GM13976 (cell line): Measurements from ENCODE around the gene NMT1.

Source experiments
- DNase-seq: peaks from one replicate; pipeline ENCODE4 v3.0.0; 2012; ENCODE audit warnings: low spot score
- in situ Hi-C: fragments of 300-500 bp; cut with MboI; formaldehyde crosslinking; loops from one replicate; pipeline ENCODE4 v1.12.0; 2022; ENCODE audit warnings: low sequenced_read_pairs, mixed read lengths, inconsistent platforms; ENCODE audit not compliant: unreplicated experiment
- TF ChIP-seq, protein P1 (sequence below): IDR thresholded peaks from 2 replicates; pipeline ENCODE4 v1.5.1; 2012; ENCODE audit warnings: borderline replicate concordance, mild to moderate bottlenecking; ENCODE audit not compliant: insufficient read depth; ENCODE audit errors: extremely low read depth, missing control alignments, control extremely low read depth

The NMT1 gene

DNA sequence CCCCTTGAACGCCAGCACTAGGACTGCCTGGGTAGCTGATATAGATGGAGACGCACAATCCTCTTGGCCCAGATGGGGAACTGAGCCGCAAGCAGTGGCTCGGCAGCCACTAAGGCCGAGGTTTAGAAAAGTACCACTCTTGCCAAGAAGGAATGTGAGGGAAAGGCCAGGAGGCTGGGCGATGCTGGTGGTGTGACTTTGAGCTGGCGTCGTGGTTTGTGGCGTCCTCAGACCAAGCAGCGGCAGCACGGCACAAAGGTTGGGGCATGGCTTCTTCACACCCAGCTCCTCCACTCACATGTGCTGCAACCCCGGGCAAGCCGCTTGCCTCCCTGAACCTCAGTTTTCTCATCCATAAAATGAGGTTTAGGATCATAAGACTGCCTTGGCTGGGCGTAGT lies 25.3 kb upstream of the NMT1 start:
- TF ChIP-seq, protein P1, sequence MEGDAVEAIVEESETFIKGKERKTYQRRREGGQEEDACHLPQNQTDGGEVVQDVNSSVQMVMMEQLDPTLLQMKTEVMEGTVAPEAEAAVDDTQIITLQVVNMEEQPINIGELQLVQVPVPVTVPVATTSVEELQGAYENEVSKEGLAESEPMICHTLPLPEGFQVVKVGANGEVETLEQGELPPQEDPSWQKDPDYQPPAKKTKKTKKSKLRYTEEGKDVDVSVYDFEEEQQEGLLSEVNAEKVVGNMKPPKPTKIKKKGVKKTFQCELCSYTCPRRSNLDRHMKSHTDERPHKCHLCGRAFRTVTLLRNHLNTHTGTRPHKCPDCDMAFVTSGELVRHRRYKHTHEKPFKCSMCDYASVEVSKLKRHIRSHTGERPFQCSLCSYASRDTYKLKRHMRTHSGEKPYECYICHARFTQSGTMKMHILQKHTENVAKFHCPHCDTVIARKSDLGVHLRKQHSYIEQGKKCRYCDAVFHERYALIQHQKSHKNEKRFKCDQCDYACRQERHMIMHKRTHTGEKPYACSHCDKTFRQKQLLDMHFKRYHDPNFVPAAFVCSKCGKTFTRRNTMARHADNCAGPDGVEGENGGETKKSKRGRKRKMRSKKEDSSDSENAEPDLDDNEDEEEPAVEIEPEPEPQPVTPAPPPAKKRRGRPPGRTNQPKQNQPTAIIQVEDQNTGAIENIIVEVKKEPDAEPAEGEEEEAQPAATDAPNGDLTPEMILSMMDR = no peak
- DNase-seq = no peak
- in situ Hi-C loops = no loop called here

DNA sequence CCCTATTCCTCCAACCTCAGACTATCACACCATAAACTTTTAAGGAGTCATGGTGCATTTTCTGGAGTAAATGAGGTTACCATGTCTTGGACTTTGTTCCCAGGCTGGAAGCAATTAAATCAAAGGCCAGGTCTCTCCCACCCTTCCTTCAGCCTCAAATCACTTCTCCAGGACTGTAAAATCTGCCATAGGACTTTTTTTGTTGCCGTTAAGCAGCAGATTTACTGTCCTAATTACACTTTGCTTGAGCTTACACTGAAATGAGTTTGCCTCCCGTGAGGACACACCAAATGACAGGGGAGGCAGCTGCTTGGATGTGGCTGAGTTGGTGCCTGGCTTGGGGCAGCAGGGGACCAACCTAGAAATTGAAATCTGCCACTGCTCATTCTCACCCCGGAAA lies 24.4 kb upstream of the NMT1 start:
- TF ChIP-seq, protein P1 = no peak
- DNase-seq = no peak
- in situ Hi-C loops = no loop called here

DNA sequence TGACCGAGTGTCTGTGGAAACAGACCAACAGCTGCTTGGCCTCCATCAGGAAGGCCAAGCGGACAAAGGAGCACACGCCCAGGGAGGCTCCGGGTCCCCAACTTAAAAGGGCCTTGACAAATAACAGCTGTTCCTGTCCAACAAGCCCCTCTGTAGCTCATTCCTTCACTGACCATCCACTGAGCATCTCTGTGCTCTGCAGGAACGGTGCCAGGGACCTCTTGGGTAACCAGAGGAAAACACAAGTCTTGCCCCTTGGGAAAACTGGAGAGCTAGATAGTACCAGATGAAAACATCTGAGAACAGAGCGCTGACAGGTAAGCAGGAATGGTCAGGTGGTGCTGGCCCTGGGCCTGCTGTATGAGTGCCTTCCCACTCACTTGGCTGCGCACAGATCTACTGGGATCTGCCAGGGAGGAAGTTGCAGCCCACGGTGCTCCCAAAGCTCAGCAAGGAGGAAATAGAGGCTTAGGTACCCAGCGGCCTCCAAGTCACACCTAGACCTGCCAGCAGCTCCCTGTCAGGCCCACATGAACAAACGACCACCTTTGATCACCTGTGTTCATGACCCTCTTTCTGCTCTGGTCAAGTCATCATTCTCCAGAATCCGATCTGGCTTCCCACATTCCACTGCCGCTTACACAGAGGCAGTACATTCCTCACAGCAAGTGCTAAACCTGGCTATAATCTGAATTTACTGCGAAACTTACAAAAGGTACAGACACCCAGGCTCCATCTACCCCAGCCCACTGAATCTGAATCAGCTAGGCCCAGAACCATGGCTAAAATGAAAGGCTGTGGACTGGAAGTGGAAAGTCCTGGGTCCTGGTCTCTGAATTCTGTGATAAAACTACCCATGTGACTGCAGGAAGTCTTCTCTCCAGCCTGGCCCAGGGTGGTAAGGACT lies 22.1 kb upstream of the NMT1 start:
- TF ChIP-seq, protein P1 = no peak
- DNase-seq = no peak
- in situ Hi-C loops = no loop called here

DNA sequence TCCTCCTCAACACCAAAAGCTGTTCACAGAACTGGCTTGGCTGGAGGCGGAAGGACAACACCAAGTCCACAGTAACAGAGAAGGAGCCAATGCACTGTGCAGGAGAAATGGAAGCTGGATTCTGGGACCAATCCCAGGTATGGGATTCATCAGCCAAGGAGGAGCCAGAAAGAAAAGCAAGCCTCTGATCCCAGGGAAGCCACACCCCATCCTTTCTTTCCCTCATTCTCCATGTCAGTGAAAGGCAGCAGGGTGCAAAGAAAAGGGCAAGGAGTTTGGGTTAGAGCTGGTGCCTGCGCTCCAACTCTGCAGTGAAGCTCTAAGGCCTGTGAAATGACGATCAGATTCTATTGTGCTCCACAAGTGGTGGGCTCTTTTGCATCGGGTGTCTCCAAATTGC lies 20.7 kb upstream of the NMT1 start:
- in situ Hi-C loops = no loop called here
- TF ChIP-seq, protein P1 = no peak
- no peak for DNase-seq

DNA sequence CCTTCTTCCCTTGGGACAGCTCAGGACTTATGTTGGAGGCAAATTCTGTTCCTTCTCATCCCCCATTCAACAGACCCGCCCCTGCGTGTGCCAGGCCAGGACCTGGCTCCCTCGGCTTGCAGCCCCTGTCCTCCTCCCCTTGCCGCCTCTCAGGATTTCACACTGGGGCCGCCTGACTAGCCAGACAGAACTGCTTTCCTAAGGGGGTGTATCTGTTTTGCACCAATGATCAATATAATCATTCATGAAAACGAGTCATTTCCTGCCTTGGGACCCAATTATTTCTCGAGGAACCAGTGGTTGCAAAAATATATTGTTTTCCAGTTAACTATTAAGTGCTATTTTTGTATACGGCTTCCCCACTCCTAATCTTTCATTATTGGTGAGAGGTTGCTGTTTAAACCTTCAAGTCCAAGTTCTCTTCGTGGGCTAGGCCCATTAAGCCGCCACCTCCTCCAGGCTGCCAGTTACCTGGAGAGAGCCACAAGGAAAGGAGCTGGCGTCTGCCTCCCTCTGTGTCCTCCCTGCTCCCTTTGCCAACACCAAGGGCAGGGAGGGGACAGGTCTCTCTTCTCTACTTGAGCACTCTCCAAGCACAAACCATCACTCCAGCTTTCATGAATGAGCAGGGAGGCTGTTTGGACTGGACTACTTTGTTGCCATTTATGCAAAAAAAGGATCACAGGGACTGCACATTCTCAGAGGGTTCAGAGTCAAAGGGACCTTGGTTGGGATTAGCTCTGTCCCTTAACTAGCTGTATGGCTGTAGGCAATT lies 18.6 kb upstream of the NMT1 start:
- in situ Hi-C loops = no loop called here
- TF ChIP-seq, protein P1 = no peak
- no peak for DNase-seq

DNA sequence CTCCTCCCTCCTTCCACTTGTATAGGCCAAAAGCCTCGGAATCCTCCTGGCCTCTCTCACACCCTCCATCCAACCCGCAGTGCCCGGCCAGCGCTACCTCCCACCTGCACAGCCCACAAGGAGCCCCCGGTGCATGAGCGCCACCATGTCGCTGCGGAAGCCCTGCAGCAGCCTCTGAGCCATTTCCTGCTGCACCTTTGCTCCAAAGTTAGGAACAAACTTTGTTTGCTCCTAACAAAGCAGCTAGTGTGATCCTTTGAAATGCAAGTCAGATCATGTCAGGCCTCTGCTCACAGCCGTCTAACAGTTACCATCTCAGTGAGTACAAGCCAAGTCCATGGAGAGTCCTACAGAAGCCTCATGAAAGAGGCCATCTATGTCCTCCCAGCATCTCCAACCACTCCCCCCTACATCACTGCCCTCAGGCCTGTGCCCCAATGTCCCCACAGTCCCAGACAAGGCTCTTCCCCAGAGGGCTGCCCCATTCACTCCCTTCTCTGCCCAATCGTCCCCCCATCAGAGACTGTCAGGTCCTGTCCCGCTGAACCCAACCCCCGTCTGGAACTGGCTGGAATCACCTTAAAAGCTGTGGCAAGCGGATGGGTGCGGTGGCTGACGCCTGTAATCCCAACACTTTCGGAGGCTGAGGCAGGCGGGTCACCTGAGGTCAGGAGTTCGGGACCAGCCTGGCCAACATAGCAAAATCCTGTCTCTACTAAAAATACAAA lies 17.1 kb upstream of the NMT1 start:
- DNase-seq = no peak
- TF ChIP-seq, protein P1 = no peak
- in situ Hi-C loops = no loop called here
